ENCODE data around the gene PKNOX2. TPM values are rescaled to one million over a fixed set of nuclear protein-coding genes. Genes with fewer than 3 reads are reported as not detected.
A peak's percentile ranks its signal among the peaks of the same experiment; 100 is the strongest.

PKNOX2 gene
- total and polyA plus RNA-seq, 3 experiments from 2014 or later = not detected

DNA sequence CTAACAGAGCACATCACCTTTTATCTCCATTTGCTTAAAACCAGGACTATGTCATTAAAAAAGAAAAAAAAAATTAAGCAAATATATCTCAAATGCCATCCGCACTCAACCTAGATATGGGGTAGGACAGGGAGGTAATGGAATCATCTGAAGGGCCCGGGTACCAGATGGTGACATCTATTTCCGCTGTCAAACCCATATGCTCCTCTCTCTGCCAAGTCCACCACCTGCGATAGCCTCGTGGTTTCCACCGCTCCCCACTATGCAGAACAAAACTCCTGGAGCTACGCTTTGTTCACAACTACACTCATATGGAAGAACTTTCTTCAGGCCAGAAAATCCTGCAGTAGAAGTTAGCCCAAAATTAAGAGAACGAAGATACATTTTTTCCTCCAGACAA, 300.1 kb downstream of the PKNOX2 start:
- Mint-ChIP-seq H3K36me3 (peaks cover 0 to 8% (median 3%) of the 10 kb centered on the region in 3 donors), H3K27ac (peak overlapping the region in 1 of 8 donors; percentile 70), H3K9me3 (no peaks in the 10 kb centered on the region), H3K27me3 (peaks cover 7 to 31% of the 10 kb centered on the region in 2 donors), H3K4me3 (no peak overlapping the region), H3K4me1 (no peaks in the 10 kb centered on the region)
- H3K36me3 ChIP-seq (ENCODE audit: insufficient read depth, low read length) = no peaks in the 10 kb centered on the region
- H3K27me3 ChIP-seq (ENCODE audit: insufficient read depth, low read length, poor library complexity, severe bottlenecking) = no peaks in the 10 kb centered on the region
- DNase-seq = no peak
- H3K9me3 ChIP-seq (ENCODE audit: low read length) = no peaks in the 10 kb centered on the region
- no peak overlapping the region for H3K27ac ChIP-seq (ENCODE audit: low read depth, low read length)
- H3K4me3 ChIP-seq (ENCODE audit: low read length) = no peak overlapping the region
- H3K4me1 ChIP-seq (ENCODE audit: insufficient read depth, low read length) = no peaks in the 10 kb centered on the region
- POLR2A ChIA-PET = no interaction called here
- CTCF ChIA-PET = interaction anchor here (1.0 to 1.7 kb wide), 2 partner anchors 12 kb away, joined by 3 to 4 read pairs; no protein-coding TSS in a partner anchor

- H3K9me3 Mint-ChIP-seq = no peaks in the 10 kb centered on the region
- H3K36me3 ChIP-seq (ENCODE audit: insufficient read depth, low read length) = no peaks in the 10 kb centered on the region
- peaks cover 0 to 8% (median 3%) of the 10 kb centered on the region in 3 donors for H3K36me3 Mint-ChIP-seq
- no peak for DNase-seq
- H3K27ac ChIP-seq (ENCODE audit: low read depth, low read length) = no peak overlapping the region
- H3K27ac Mint-ChIP-seq = no peak overlapping the region
- CTCF ChIA-PET = interaction anchor here (1.7 kb wide), 1 partner anchor 12 kb away, joined by 4 read pairs; no protein-coding TSS in a partner anchor
- H3K4me1 Mint-ChIP-seq = no peaks in the 10 kb centered on the region
- H3K4me3 Mint-ChIP-seq = no peak overlapping the region
- no peak overlapping the region for H3K4me3 ChIP-seq (ENCODE audit: low read length)
- POLR2A ChIA-PET = no interaction called here
- no peaks in the 10 kb centered on the region for H3K27me3 ChIP-seq (ENCODE audit: insufficient read depth, low read length, poor library complexity, severe bottlenecking)
- peaks cover 10 to 31% of the 10 kb centered on the region in 2 donors for H3K27me3 Mint-ChIP-seq
- no peaks in the 10 kb centered on the region for H3K4me1 ChIP-seq (ENCODE audit: insufficient read depth, low read length)
- H3K9me3 ChIP-seq (ENCODE audit: low read length) = no peaks in the 10 kb centered on the region
Measured at GRCh38 chr11:125465255-125465654, 300.7 kb downstream of the PKNOX2 start.

DNA sequence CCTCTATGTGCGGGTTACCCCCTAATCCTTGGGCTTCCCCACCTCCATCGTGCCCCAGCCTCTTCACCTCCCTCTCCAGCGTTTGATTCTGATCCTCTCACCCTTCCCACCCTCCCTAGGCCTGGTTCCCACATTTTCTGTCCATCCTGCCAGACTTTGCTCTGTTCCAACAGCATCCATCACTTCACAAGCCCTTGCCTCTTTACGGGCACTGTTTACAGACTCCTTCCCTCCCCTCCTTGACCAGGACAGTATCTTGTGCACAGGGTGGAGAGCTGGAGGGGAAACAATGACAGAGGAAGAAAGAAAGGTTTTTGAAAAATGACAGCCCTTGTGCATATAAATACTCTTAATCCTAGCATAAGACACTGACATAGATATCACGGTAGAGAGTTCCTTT, 301.1 kb downstream of the PKNOX2 start:
- Mint-ChIP-seq H3K27me3 (peaks cover 10 to 31% of the 10 kb centered on the region in 2 donors), H3K9me3 (no peaks in the 10 kb centered on the region), H3K4me1 (no peaks in the 10 kb centered on the region), H3K27ac (no peak overlapping the region), H3K36me3 (peaks cover 0 to 8% (median 3%) of the 10 kb centered on the region in 3 donors), H3K4me3 (no peak overlapping the region)
- no peak overlapping the region for H3K27ac ChIP-seq (ENCODE audit: low read depth, low read length)
- DNase-seq = no peak
- H3K4me3 ChIP-seq (ENCODE audit: low read length) = no peak overlapping the region
- no peaks in the 10 kb centered on the region for H3K27me3 ChIP-seq (ENCODE audit: insufficient read depth, low read length, poor library complexity, severe bottlenecking)
- H3K9me3 ChIP-seq (ENCODE audit: low read length) = no peaks in the 10 kb centered on the region
- no peaks in the 10 kb centered on the region for H3K36me3 ChIP-seq (ENCODE audit: insufficient read depth, low read length)
- no peaks in the 10 kb centered on the region for H3K4me1 ChIP-seq (ENCODE audit: insufficient read depth, low read length)
- CTCF ChIA-PET = interaction anchor here (1.7 kb wide), 1 partner anchor 13 kb away, joined by 4 read pairs; no protein-coding TSS in a partner anchor
- POLR2A ChIA-PET = no interaction called here

- Mint-ChIP-seq H3K4me3 (no peak overlapping the region), H3K9me3 (no peaks in the 10 kb centered on the region), H3K36me3 (peaks cover 0 to 9% (median 3%) of the 10 kb centered on the region in 3 donors), H3K4me1 (no peaks in the 10 kb centered on the region), H3K27ac (peak overlapping the region in 1 of 8 donors; percentile 26), H3K27me3 (peaks cover 11 to 31% of the 10 kb centered on the region in 2 donors)
- POLR2A ChIA-PET = no interaction called here
- Histone ChIP-seq H3K27ac (ENCODE audit: low read depth, low read length) (no peak overlapping the region), H3K4me1 (ENCODE audit: insufficient read depth, low read length) (no peaks in the 10 kb centered on the region), H3K27me3 (ENCODE audit: insufficient read depth, low read length, poor library complexity, severe bottlenecking) (no peaks in the 10 kb centered on the region), H3K4me3 (ENCODE audit: low read length) (no peak overlapping the region), H3K9me3 (ENCODE audit: low read length) (no peaks in the 10 kb centered on the region), H3K36me3 (ENCODE audit: insufficient read depth, low read length) (no peaks in the 10 kb centered on the region)
- DNase-seq = no peak
- CTCF ChIA-PET = no interaction called here
Measured at GRCh38 chr11:125468025-125468424, 303.5 kb downstream of the PKNOX2 start.

- Mint-ChIP-seq H3K27ac (no peak overlapping the region), H3K36me3 (peaks cover 0 to 10% (median 0%) of the 10 kb centered on the region in 3 donors), H3K27me3 (peaks cover 11 to 26% of the 10 kb centered on the region in 2 donors), H3K4me1 (no peaks in the 10 kb centered on the region), H3K4me3 (no peak overlapping the region), H3K9me3 (no peaks in the 10 kb centered on the region)
- Histone ChIP-seq H3K4me1 (ENCODE audit: insufficient read depth, low read length) (no peaks in the 10 kb centered on the region), H3K27me3 (ENCODE audit: insufficient read depth, low read length, poor library complexity, severe bottlenecking) (no peaks in the 10 kb centered on the region), H3K4me3 (ENCODE audit: low read length) (no peak overlapping the region), H3K27ac (ENCODE audit: low read depth, low read length) (no peak overlapping the region), H3K9me3 (ENCODE audit: low read length) (no peaks in the 10 kb centered on the region), H3K36me3 (ENCODE audit: insufficient read depth, low read length) (no peaks in the 10 kb centered on the region)
- no peak for DNase-seq
- POLR2A ChIA-PET = no interaction called here
- CTCF ChIA-PET = no interaction called here
Measured at GRCh38 chr11:125468852-125469251, 304.3 kb downstream of the PKNOX2 start.

DNA sequence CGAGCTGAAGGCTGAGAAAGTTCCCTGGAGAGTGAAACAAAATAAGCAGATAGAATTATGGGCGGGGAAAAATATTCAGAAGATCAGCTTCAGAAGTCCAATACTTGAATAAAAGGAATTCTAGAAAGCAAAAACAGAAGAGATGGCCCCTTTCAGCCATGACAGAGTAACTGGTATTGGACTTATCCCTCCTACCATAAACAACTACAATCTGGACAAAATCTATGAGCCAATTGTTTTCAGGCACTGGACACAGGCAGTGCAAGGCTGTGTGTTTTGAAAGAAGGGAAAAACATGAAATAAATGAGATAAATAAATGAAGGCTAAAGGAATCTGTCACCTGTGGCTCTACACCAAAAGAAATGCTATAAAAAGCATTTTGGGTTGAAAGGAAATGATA, 305.8 kb downstream of the PKNOX2 start:
- peaks cover 0 to 8% (median 0%) of the 10 kb centered on the region in 3 donors for H3K36me3 Mint-ChIP-seq
- no peaks in the 10 kb centered on the region for H3K4me1 ChIP-seq (ENCODE audit: insufficient read depth, low read length)
- H3K4me1 Mint-ChIP-seq = no peaks in the 10 kb centered on the region
- no peaks in the 10 kb centered on the region for H3K9me3 Mint-ChIP-seq
- CTCF ChIA-PET = no interaction called here
- H3K9me3 ChIP-seq (ENCODE audit: low read length) = no peaks in the 10 kb centered on the region
- H3K27ac Mint-ChIP-seq = no peak overlapping the region
- H3K27me3 ChIP-seq (ENCODE audit: insufficient read depth, low read length, poor library complexity, severe bottlenecking) = no peaks in the 10 kb centered on the region
- no peak overlapping the region for H3K4me3 ChIP-seq (ENCODE audit: low read length)
- no peak overlapping the region for H3K27ac ChIP-seq (ENCODE audit: low read depth, low read length)
- POLR2A ChIA-PET = no interaction called here
- H3K27me3 Mint-ChIP-seq = peaks cover 8 to 14% of the 10 kb centered on the region in 2 donors
- DNase-seq = no peak
- H3K36me3 ChIP-seq (ENCODE audit: insufficient read depth, low read length) = no peaks in the 10 kb centered on the region
- no peak overlapping the region for H3K4me3 Mint-ChIP-seq

GRCh38 chr11:125476721-125477120, 312.2 kb downstream of the PKNOX2 start:
- Histone ChIP-seq H3K4me1 (ENCODE audit: insufficient read depth, low read length) (no peaks in the 10 kb centered on the region), H3K36me3 (ENCODE audit: insufficient read depth, low read length) (no peaks in the 10 kb centered on the region), H3K4me3 (ENCODE audit: low read length) (no peak overlapping the region), H3K9me3 (ENCODE audit: low read length) (no peaks in the 10 kb centered on the region), H3K27ac (ENCODE audit: low read depth, low read length) (no peak overlapping the region), H3K27me3 (ENCODE audit: insufficient read depth, low read length, poor library complexity, severe bottlenecking) (no peaks in the 10 kb centered on the region)
- H3K4me1 Mint-ChIP-seq = no peaks in the 10 kb centered on the region
- POLR2A ChIA-PET = no interaction called here
- peaks cover 0 to 3% (median 2%) of the 10 kb centered on the region in 3 donors for H3K36me3 Mint-ChIP-seq
- CTCF ChIA-PET = no interaction called here
- H3K27ac Mint-ChIP-seq = no peak overlapping the region
- no peak for DNase-seq
- no peaks in the 10 kb centered on the region for H3K9me3 Mint-ChIP-seq
- H3K27me3 Mint-ChIP-seq = peaks cover 11 to 20% of the 10 kb centered on the region in 2 donors
- H3K4me3 Mint-ChIP-seq = no peak overlapping the region

DNA sequence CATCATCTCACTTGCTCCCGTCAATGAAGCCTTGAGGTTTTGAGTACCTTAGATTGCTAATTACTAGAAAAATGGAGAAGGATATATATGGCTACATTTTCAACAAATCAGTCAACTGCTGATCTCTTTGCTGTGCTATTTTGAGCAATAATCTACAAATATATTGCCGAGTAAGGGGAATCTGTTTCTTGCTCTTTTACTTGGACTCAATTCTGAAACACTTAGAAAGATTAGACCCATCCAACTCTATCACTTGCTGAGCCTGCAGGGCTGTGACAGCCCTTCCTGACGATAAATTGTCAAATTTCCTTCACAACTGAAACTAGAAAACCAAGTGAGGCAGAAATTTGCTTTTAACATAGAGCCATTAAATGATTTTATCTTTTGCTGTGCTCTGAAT, 314.6 kb downstream of the PKNOX2 start:
- H3K27me3 Mint-ChIP-seq = peaks cover 11 to 31% of the 10 kb centered on the region in 2 donors
- ChIA-PET POLR2A (no interaction called here), CTCF (no interaction called here)
- H3K36me3 Mint-ChIP-seq = peaks cover 0 to 2% (median 0%) of the 10 kb centered on the region in 3 donors
- no peak overlapping the region for H3K27ac ChIP-seq (ENCODE audit: low read depth, low read length)
- H3K36me3 ChIP-seq (ENCODE audit: insufficient read depth, low read length) = no peaks in the 10 kb centered on the region
- no peaks in the 10 kb centered on the region for H3K27me3 ChIP-seq (ENCODE audit: insufficient read depth, low read length, poor library complexity, severe bottlenecking)
- DNase-seq = no peak
- H3K4me1 Mint-ChIP-seq = no peaks in the 10 kb centered on the region
- H3K4me3 ChIP-seq (ENCODE audit: low read length) = no peak overlapping the region
- H3K9me3 ChIP-seq (ENCODE audit: low read length) = no peaks in the 10 kb centered on the region
- H3K27ac Mint-ChIP-seq = peak overlapping the region in 1 of 8 donors; percentile 8
- no peaks in the 10 kb centered on the region for H3K4me1 ChIP-seq (ENCODE audit: insufficient read depth, low read length)
- no peak overlapping the region for H3K4me3 Mint-ChIP-seq
- H3K9me3 Mint-ChIP-seq = no peaks in the 10 kb centered on the region
